Stimulated activated CD4-positive, alpha-beta T cell treated with anti-CD3 and anti-CD28 coated beads, Interleukin-2, amount 100 ng/mL, for 4 hours (primary cell): ENCODE results near the gene ATP2B1.

Experiments
- DNase-seq: peaks from one replicate; pipeline ENCODE4 v3.0.0-alpha.2; 2020; ENCODE audit warnings: low read depth

Gene ATP2B1

DNA sequence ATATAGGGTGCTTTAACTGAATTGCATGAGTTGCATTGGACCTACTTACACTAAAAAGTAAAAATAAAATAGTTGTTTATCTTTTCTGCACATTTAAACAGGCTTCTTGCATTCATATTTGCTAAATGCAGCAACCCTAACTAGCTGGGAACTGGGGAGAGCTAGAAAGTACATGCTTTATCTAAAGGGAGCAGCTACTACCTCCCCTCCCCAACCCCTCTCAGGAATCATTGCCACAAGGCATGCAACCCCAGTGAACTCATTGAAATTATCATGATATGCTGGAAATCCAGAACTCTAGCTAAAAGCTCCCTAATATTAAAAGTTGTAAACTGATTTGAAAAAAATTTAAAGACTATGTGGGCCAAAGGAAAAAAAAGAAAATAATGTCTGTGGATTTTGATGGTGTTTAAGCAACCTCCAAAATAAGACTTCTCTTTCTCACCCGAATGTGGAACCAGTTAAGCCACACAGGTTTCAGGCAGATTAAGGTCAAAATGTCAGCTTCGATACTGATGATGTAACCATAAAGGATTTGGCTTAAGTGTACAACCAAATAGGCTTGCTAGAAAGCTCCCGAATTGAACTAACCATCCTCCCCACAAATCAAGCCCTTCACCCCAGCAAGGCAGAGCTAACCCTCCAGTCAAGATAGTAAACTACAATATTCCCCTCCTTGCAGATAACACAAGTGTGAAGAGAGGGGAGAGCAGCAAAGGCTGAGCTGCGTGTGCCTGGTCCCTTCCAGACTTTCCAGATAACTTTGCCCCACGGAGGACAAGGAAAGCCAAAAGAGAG lies 169.0 kb downstream of the ATP2B1 start:
- DNase-seq: no peak

DNA sequence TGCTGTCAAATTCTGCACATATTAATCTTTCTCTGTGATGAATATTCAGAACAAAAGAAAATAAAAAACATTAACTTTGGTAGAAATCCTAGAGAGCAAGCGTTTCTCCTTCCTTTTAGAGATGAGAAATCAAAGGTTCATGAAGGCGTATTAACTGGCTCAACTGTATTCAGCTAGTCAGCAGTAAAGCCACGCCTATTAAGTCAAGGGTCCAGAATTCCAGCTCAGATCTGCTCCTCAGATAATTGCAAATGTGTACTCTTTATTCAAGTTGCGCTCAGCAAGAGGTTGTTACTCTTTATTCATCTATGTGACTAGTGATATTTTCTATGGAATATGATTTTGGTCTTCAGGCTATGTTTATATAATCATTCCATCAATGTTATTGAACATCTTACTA lies 169.7 kb downstream of the ATP2B1 start:
- no peak for DNase-seq
